ENCODE results near the gene JPH3.

Gene JPH3

DNA sequence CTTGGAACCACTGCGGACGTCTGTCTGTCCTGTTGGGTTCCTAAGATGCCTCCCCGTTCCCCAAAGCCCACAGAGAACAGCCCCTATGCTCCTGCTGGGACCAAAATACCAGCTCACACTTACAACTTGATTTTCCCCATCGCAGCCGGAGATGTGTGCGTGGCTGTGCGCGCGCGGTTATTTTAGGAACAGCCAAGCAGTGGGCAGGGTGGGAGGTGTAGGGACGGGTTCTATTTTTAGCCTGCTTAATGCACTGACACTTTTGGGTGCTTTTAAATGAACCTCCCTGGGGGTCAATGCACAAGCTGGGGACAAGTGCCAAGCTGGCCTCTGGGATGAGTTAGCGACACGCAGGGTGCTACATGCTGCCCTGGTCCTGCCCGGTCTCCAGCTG is 89.4 kb downstream of the JPH3 start:
- no peak for FAIRE-seq
- no peak for DNase-seq (ENCODE audit: insufficient read length, low spot score)

DNA sequence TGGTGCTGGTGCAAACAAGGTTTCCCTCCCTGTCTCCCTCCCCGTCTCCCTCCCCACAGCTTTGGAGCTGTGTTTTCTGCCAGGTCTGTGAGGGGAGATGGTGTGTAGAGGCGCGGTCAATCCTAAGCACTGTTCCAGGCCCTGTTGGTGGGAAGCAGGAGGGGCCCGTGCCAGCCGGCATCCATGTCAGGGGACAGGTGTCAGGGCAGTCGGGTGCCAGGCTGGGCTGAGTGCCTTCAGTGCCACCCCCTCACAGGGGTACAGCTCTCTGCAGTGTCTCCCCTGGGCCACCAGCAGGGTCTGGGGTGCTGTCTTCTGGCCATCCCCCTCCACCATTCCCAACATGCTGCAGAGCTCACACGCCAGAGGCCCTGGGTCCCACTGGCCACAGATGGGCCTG is 89.9 kb downstream of the JPH3 start:
- FAIRE-seq (no peak), DNase-seq (ENCODE audit: insufficient read length, low spot score) (no peak)

DNA sequence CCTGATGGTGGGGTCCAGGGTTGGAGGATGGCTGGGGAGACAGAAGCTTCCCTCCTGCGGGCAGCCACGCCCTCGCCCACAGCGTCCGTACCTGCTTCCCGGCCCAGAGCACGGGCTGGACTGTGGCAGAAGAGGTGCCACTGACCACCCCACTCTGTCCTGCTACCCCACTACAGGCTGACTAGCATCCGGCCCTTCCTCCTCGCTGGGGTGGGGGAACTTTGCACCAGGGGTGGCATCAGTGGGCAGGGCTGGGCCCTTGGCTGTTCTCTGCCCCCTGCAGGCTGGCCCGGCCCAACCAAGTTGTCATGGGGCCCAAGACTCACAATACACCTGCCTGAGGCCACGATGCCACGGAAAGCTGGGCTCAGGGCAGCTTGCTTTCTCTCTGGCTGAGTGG is 90.4 kb downstream of the JPH3 start:
- no peak for FAIRE-seq

DNA sequence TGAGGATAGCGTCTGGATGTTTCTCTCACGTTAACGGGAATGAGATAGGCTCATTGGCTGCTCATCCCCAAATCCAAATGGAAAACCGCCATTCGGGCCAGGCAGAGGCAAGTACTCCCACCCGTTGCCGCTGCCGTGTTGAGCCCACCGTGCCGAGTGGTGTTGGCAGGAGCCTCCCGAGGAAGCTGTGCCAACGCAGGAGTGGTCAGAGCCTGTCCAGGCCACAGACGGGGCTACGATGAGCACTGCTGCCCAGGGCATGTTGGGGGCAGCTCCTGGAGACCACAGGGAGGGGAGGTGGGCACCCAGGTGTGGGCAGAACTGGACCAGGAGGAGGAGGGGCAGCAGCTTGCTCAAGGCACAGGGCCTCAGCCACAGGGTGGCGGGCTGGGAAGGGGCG is 91.5 kb downstream of the JPH3 start:
- FAIRE-seq (no peak), DNase-seq (ENCODE audit: insufficient read length, low spot score) (no peak)

More for the DNA sequence above, 90.4 kb downstream of the JPH3 start:
- DNase-seq (ENCODE audit: insufficient read length, low spot score), result no peak

DNA sequence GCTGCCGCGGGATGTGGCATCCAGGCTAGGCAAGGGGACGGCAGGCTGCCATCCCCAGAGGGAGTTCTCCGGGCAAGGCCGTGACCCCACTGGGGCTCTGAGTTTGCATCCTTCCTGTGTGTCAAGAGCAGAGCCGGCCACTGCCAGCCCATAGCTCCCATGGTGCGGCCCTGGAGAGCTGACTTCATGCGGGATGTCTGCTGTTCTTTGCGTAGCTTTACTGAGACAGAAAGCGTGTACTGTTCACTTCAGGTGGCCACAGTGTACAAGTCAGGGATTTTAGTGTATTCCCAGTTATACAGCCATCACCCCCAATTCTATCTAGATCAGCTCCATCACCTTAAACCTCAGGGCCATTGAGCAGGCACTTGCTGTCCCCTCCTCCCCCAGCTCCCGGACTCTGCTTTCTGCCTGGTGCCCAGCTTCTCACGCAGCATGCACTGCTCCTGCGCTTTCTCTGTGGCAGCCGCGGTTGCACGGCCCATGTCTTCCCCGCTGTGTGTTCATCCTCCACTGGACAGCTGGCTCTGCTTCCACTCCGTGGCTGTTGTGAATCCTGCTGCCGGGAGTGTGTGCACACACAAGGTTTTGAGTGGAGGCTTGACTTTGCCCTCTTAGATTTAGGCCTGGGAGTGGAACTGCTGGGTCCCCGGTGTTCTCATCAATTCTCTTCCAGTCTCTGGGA is 92.3 kb downstream of the JPH3 start:
- no peak for FAIRE-seq

DNA sequence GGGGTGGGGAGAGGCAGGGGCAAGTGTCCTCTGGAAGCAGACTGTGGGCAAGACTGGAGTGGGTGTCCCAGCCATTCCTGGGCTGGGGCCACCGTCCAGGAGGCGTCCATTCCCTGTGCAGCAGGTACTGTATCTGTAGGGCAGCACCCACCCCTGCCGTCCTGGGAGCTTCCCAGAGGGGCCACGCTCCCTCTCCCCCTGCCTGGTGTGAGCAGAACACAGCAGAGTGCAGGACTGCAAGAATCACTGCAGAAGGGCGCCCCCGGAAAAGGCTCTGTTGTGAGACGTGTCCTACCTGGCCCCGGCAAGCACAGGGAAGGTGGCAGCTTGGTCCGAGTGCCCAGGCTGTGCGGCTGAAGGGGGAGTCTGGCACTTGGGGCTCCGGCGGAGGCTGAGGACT is 93.2 kb downstream of the JPH3 start:
- FAIRE-seq, result no peak
- no peak for DNase-seq (ENCODE audit: insufficient read length, low spot score)

More for the DNA sequence above, 92.3 kb downstream of the JPH3 start:
- no peak for DNase-seq (ENCODE audit: insufficient read length, low spot score)

DNA sequence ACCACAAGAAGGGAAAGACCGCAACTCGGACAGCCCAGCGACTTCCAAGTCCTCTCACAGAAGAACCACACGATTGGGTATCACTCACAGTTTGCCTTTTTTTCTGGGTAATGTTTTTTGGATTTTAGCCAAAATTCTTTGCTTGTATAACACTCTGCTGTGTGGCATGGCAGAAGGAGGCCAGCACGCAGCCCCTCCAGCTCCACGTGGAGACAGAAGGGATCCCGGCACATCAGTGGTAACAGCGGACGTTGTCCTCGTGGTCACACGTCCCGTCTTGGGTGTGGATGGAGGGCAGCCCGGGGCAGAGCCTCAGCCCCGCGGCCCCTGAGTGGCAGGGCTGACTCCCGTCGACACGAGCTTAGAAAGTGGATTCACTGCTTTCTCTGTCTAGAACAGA is 94.4 kb downstream of the JPH3 start:
- FAIRE-seq, result no peak
- no peak for DNase-seq (ENCODE audit: insufficient read length, low spot score)

DNA sequence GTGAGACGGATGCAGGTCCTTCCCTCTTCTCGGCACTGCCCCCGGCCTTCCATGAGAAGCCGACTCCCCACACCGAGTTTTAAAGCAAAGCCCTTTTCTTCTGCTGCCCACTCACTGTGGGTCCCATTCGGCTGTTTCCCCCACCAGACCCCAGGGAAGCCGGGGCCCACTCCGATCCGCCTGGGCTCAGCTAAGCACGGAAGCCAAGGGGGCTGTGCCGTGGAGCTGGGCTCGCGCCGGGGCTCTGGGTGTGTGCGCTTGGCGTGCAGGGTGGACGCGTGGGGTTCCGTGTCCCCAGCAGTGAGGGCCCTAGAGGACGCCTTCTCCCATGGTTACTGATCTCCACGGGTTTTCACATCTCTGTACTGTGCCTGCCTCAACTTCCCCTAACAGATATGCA is 94.9 kb downstream of the JPH3 start:
- FAIRE-seq, result no peak
- DNase-seq (ENCODE audit: insufficient read length, low spot score), result no peak

DNA sequence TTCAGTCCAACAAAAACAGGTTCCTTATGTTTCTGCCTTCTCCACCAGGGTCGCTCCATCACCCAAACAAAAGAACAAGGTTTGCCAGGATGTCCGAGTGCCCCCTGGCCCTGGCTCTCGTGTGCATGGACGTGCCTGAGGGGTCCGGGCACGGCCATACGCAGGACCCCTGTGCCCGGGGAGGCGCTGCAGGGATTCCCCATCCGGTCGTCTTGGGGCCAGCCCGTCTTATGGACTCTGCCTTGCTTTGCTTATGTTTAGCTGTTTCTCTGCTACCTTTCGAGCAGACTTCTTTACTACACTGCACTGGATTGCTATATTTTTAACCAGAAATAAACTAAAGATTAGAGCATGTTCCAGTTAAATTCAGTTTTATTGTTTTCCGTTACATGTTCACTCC is 95.5 kb downstream of the JPH3 start:
- DNase-seq (ENCODE audit: insufficient read length, low spot score), result no peak

DNA sequence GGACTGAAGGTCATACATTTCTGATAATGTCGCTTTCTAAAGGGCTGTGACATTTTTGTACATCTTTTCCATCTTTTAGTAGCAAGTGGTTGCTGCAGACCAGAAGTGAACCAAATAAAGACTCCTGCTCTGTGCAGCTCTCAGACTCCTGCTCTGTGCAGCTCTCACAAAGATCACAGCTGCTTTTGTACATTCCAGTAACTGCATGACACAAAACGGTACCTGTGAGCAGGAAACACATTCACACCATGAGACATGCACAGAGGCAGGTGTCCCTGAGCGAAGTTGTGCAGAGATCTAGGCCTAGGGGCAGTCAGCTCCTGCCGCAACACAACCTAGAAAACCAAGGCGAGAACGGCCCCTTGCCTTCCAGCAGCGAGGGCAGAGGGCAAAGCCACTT is 95.9 kb downstream of the JPH3 start:
- FAIRE-seq (peak; percentile 20), DNase-seq (ENCODE audit: insufficient read length, low spot score) (no peak)

More for the DNA sequence above, 95.5 kb downstream of the JPH3 start:
- no peak for FAIRE-seq

DNA sequence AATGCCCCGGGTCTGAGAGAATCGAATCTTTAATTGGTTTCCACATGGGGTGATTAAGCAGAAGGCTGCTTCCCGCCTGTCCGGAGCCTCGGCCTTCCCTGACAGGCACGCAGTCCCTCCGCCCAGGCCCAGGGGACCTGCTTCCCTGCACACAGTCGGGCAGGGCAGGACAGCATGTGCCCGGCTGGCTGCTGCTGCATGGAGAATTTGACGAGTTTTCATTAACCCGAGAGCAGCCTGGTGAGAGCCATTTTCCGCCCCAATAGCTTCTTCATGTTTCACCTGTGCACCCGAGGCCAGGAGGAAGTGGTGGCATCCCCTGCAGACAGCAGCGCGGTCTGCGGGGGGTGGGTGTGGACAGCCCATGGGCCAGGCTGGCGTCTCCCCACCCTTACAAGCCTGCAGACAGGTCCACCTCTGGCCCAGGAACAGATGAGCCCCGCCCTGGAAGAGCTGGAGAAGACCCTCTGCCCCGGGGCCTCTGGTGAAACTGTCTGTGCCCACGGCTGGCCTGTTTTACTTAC is 96.4 kb downstream of the JPH3 start:
- FAIRE-seq, result no peak
- no peak for DNase-seq (ENCODE audit: insufficient read length, low spot score)

DNA sequence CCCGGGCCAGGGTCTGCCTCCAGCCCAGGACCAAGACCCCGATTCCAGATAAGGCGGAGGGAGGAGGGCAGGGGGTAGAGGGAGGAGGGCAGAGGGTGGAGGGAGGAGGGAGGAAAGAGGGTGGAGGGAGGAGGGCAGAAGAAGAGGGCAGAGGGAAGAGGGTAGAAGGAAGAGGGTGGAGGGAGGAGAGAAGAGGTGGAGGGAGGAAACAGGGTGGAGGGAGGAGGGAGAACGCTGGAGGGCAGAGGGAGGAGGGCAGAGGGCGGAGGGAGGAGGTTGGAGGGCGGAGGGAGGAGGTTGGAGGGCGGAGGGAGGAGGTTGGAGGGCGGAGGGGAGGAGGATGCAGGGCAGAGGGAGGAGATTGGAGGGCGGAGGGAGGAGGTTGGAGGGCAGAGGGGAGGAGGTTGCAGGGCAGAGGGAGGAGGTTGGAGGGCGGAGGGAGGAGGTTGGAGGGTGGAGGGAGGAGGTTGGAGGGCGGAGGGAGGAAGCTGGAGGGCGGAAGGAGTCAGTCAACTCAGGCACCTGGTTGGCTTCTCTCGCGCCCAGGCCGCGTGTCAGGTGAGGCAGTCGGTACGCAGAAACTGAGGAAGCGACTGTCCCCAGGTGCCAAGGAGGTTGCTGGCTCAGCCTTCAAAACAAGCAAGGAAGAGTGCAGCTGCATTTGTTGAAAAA is 98.2 kb downstream of the JPH3 start:
- DNase-seq (ENCODE audit: insufficient read length, low spot score) (no peak), FAIRE-seq (no peak)

DNA sequence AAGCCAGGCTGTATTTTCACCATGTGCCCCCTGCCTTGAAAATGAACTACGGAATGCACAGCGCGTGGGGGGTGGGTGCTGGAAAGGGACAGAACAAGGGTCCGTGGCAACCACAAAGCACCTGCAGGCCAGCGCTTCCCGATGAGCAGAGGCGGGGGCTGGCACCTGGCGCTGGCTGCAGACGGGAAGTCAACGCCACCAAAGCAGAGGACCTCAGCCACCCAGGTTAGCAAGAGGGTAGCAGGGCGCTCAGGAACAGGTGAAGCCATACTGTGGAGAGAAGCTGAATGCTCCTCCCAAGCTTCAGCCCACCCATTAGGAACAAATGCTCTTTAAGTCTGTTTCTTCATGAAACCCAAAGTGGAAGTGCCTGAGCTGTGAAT is 98.8 kb downstream of the JPH3 start:
- DNase-seq (ENCODE audit: insufficient read length, low spot score) (no peak), FAIRE-seq (no peak)

DNA sequence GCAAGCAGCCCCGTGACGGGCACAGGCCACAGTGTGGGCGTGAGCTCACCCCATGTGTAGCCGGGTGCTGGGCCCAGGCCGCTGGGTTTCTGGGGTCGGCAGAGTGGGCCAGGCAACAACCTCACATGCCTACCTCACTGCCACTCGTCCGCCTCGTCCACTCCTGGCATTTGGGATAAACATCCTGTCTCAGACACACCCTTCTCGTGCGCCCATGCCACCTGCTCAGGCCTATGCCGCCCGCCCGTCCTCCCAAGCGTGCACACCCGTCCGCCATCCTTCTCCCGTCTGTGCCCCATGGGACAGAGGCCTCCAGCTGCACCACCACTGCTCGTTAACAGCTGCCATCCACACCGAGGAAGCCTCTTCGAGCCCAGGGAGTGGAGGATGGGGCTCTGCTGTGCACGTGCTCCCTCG is 99.2 kb downstream of the JPH3 start:
- FAIRE-seq, result no peak
- DNase-seq (ENCODE audit: insufficient read length, low spot score), result no peak

DNA sequence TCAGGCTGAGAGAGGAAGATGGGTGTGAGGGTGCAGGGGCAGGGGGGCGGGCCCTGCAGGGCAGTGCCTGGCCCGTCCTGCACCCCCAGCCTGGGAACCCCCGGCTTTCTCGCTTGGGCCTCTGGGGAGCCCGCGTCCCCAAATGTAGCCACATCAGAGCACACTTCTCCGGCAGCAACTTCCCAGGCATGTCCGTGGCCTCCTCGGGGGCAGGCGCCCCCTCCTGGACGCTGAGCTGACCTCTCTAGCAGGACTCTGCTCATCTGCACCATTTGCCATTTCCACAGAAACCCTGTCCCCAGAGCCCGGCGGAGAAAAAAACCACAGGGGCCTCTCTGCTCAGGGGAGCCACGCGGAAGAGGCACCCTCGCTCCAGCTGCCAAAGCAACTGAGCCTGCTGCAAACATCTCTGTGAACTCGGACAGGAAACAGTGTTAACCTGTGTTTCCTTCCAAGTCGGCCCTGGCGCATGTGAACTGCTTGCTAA is 100.1 kb downstream of the JPH3 start:
- DNase-seq (ENCODE audit: insufficient read length, low spot score) (peak; percentile 54), FAIRE-seq (no peak)

DNA sequence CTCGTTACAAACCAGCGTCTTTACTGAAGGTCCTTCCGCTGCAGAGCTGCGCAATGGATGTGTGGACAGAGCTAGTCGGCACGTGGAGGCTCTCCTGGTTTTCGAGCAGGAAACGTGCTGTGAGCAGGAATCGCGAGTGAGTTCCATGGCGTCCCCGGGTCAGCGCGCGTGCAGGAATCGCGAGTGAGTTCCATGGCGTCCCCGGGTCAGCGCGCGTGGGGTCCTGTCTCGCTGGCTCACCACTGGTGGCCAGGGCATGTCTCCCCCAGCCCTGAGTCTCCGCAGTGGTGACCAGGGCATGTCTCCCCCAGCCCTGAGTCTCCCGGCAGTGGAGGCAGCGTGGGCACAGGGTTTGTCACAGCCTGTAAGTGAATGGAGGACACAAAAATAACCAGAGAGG is 100.8 kb downstream of the JPH3 start:
- DNase-seq (ENCODE audit: insufficient read length, low spot score) (no peak), FAIRE-seq (no peak)

DNA sequence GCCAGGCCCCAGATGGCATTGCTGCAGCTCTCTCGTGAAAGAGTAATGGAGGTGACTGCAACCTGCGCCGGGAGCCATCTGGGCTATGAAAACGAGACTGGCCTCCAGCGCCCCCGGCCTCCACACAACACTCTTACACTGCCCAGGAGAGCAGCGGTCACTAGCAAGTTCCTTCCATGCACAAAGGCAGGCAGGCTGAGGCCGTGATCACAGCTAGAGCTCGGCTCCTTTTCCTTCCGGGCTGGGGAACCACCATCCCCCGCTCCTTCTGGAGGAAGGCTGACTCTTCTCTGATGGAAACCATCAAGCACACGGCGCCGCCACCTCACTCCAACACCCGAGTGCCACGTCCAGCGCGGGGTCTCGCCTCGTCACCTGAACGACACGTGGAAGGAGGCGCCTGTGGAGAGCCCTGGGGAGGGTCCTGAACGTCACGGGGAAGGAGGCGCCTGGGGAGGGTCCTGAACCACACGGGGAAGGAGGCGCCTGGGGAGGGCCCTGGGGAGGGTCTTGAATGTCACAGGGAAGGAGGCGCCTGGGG is 101.6 kb downstream of the JPH3 start:
- no peak for FAIRE-seq
- no peak for DNase-seq (ENCODE audit: insufficient read length, low spot score)

DNA sequence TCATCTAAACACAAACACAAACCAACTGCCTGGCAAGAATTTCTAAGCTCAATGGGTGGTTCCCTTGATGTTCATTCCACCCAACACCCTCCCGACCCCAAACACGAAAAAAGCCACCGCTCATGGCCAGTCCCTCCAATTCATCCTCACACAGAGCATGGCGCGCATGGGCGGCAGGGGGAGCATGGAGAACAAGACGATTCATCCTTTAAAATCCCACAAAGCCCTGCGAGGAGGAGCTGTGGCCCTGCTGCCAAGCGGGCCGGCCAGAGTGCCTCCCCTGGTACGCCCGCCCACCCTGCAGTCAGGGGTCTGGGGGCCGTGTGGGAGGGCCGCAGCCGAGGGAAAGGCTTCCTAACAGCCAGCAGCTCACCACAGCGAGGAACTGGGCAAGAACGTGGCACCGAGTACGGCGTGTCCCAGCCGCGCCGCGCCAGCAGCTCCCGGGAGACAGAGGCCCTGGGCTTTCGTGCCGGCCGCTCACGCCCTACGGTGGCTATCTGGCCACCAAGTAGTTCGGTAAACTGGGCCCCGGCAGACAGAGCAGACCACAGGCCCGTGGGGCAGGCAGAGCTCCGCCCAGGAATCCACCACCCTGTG is 102.5 kb downstream of the JPH3 start:
- FAIRE-seq (no peak), DNase-seq (ENCODE audit: insufficient read length, low spot score) (no peak)

DNA sequence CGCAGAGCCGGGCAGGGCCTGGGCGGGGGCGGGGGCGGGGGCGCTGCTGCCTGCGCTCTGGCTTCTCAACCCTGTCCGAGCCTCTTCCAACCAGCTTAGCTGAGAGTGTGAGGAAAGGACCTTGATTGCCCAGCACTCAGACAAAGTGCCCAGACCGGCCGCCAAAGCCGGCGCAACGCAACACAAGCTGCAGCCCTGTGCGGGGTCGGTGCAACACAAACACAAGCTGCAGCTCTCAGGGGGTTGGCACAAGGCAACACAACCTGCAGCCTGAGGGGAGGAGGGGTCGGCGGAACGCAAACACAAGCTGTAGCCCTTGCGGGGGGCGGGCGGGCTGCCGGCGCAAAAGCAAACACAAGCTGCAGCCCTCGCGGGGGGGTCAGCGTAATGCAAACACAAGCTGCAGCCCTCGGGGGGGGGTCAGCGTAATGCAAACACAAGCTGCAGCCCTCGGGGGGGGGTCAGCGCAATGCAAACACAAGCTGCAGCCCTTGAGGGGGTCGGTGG is 103.5 kb downstream of the JPH3 start:
- DNase-seq (ENCODE audit: insufficient read length, low spot score), result no peak
- FAIRE-seq, result no peak

DNA sequence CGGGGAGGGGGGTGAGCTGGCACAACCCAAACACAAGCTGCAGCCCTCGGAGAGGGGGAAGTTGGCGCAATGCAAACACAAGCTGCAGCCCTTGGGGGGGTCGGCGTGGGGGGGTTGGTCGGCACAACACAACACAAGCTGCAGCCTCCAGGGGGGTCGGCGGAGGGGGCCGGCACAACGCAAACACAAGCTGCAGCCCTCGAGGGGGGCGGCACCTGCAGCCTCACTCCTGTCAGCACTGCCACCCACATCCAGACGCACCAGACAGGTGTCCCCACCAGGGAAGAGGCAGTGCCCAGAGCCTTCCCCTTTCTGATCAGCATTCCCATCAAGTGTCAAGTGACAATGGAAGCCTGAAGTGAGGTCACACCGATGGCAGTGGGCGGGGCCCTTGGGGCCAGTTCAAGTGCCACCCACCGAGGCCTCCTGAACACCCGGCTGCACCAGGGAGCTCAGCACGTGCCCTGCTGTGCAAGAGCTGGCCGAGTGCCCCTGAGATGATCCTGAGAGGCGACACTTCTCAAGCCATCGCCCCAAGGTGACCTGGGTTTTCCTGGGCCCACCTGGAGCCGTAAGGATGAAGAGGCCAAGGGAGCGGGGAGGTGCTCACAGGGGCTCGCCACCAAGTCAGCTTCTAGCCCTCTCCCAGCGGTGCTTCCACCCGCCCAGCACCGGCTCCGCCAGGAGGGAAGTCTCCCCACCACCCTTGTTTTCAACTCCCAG is 104.1 kb downstream of the JPH3 start:
- no peak for FAIRE-seq
- DNase-seq (ENCODE audit: insufficient read length, low spot score), result no peak

DNA sequence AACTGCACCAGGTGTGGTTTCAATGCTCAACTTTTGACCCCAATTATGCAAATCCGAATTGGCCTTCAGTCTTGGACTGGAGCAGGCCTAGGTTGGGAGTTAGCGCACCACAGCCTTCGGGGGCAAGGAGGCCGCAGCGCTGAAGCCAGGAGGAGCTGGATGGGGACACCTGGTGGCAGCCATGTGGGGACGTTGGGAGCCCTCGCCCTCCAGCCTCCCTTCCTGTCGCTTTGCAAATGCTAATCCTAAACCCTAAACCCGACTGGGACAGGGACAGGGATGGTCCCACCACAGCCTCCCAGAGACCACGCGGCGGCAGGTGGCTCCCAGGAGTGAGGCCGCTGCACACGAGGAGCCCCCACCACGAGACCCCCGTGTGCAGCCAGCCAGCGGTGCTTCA is 104.8 kb downstream of the JPH3 start:
- FAIRE-seq (no peak), DNase-seq (ENCODE audit: insufficient read length, low spot score) (no peak)

Measured in HTR-8/SVneo (cell line).